Pancreas (tissue), 10 donors: ENCODE results near the gene PIBF1. TPM values are rescaled to one million over a fixed set of nuclear protein-coding genes. Genes with fewer than 3 reads are reported as not detected.
"Not testable (repeated sequence)": the region's sequence is repeated elsewhere in the genome, so short reads cannot be mapped to it uniquely, and the experiment has no call there.

Experiments
- ATAC-seq, 4 donors: fragments of 200-7000 bp; cut with Tn5 transposase; one replicate each; pipeline versions ENCODE4 v1.8.0 to v1.9.1; 2020; ENCODE audit warnings: mild to moderate bottlenecking in 4 of 4, moderate library complexity in 4 of 4
- DNase-seq, 6 donors: peaks; one replicate each; pipeline ENCODE4 v3.0.0-alpha.2; 2020
- FAIRE-seq: peaks from 2 replicates; lab custom pipeline; 2012; peaks lifted over from hg19 to GRCh38; lab: Jason Lieb, UNC
- H3K27ac ChIP-seq, 4 donors: fragments of 200-600 bp; sonication (generic); 1 replicate in 3 of 4; 2 replicates in 1 of 4; pipeline versions ENCODE4 v1.5.0 to v1.8.0; 2020
- H3K27me3 ChIP-seq, 4 donors: fragments of 200-600 bp; one replicate each; pipeline ENCODE4 v1.8.0; 2021
- H3K36me3 ChIP-seq, 3 donors: fragments of 200-600 bp; sonication (generic) in 1 of 3; one replicate each; pipeline versions ENCODE4 v1.5.0 to v1.8.0; 2020 to 2021
- H3K4me1 ChIP-seq, 3 donors: fragments of 200-600 bp; one replicate each; pipeline ENCODE4 v1.8.0; 2021
- H3K4me3 ChIP-seq, 4 donors: fragments of 200-600 bp; sonication (generic) in 2 of 4; one replicate each; pipeline versions ENCODE4 v1.5.0 to v1.8.0; 2020 to 2021
- H3K9me3 ChIP-seq, 4 donors: fragments of 200-600 bp; one replicate each; pipeline ENCODE4 v1.8.0; 2021
- WGBS, 2 donors: extraction: QIAGEN DNeasy Blood & Tissue Kit; methylation state at CpG; one replicate each; pipeline ENCODE4 v1.1.7; 2013; 5-methylcytosine and 5-hydroxymethylcytosine counted together
- intact Hi-C, 3 donors: fragments of 100-400 bp; cut with DNase I; formaldehyde crosslinking; loops; one replicate each; pipeline versions ENCODE4 v1.11.1 to v1.14.2; 2022
- polyA plus RNA-seq, 2 donors: library from polyadenylated mRNA; stranded (reverse); fragments of 200-250 nt; gene quantifications; one replicate each; pipeline ENCODE4 v1.2.3, GENCODE V29; 2013
- total RNA-seq, 6 donors: library from RNA; stranded (reverse); fragmentation: NEBNext Ultra II Directional in 4 of 6; extraction: Animal tissue kit (Norgen Biotek cat#: 25700) in 4 of 6; gene quantifications; one replicate each; pipeline versions ENCODE4 v1.2.1 to v1.2.4, GENCODE V29; 2021 to 2023
- TF ChIP-seq, protein P1 (sequence below), 4 donors: fragments of 200-600 bp; sonication (generic) in 3 of 4; IDR thresholded peaks; one replicate each; pipeline versions ENCODE4 v1.5.0 to v1.8.0; 2021; ENCODE audit warnings: antibody characterized with exemption in 4 of 4
- donor health status: healthy with polysubstance abuse.
- donor health status: DM: no; HTN: no; CAD: no; lungs with moderate emphysema.
- donor health status: DM: no; HTN: no; CAD: no.
- donor health status: control.
- donor health status: control.
- donor health status: Bipolar disorder and iron deficiency.
- donor health status: DM: yes; HTN: yes; CAD: no.
- donor health status: DM: no; HTN: no; CAD: no.
- donor health status: DM: no; HTN: no; CAD: no.
- donor health status: DM: yes; HTN: yes; CAD: no.

PIBF1 gene
- total and polyA plus RNA-seq, 8 donors, result 6.1 to 13.5 (median 8.9) TPM

- Histone ChIP-seq H3K4me1 (peaks cover 14 to 22% (median 14%) of the 10 kb centered on the region in 3 donors), H3K9me3 (no peaks in the 10 kb centered on the region), H3K27ac (peak overlapping the region in 2 of 4 donors; percentile 34 to 39), H3K27me3 (no peaks in the 10 kb centered on the region), H3K36me3 (no peaks in the 10 kb centered on the region), H3K4me3 (no peak overlapping the region)
- intact Hi-C loops, result no loop called here
- ATAC-seq, result peak; percentile 52 to 64 (median 56)
- peak; percentile 77 for FAIRE-seq
- WGBS, 2 donors, result 51 to 53% methylated on average over 7 of the region's 7 CpGs
- TF ChIP-seq, protein P1, sequence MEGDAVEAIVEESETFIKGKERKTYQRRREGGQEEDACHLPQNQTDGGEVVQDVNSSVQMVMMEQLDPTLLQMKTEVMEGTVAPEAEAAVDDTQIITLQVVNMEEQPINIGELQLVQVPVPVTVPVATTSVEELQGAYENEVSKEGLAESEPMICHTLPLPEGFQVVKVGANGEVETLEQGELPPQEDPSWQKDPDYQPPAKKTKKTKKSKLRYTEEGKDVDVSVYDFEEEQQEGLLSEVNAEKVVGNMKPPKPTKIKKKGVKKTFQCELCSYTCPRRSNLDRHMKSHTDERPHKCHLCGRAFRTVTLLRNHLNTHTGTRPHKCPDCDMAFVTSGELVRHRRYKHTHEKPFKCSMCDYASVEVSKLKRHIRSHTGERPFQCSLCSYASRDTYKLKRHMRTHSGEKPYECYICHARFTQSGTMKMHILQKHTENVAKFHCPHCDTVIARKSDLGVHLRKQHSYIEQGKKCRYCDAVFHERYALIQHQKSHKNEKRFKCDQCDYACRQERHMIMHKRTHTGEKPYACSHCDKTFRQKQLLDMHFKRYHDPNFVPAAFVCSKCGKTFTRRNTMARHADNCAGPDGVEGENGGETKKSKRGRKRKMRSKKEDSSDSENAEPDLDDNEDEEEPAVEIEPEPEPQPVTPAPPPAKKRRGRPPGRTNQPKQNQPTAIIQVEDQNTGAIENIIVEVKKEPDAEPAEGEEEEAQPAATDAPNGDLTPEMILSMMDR (IDR thresholded peaks at IDR 0.05), result no peak
- no peak for DNase-seq
These were observed 259.1 kb downstream of the PIBF1 start for GRCh38 chr13:73040968-73041596.

DNA sequence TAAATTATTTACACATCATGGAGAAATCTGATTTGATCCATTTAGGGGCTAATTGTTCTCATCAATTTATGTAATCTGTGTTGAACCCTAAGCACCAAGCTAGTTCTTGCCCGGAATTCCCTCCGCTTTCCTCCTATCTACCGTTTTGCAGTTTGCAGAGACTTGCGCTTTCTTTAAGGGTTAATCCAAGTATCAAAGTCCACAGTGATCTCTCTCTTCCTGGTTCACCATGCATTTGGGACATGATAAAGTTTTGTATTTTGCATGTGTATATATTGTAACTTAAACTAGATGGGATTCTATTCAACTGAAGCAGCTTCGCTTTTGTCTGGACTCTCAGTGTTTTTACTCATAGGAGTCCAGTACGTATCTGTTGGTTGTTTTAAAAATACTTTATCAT is 263.1 kb downstream of the PIBF1 start:
- FAIRE-seq (no peak), ATAC-seq (no peak), DNase-seq (no peak)
- Histone ChIP-seq H3K4me3 (no peak overlapping the region), H3K36me3 (no peaks in the 10 kb centered on the region), H3K9me3 (no peaks in the 10 kb centered on the region), H3K27ac (no peak overlapping the region), H3K27me3 (no peaks in the 10 kb centered on the region), H3K4me1 (peaks cover 6 to 12% (median 12%) of the 10 kb centered on the region in 3 donors)
- TF ChIP-seq, protein P1 (IDR thresholded peaks at IDR 0.05), result no peak
- WGBS, 2 donors, result 89 to 91% methylated on average over 6 of the region's 6 CpGs
- intact Hi-C loops, result no loop called here

DNA sequence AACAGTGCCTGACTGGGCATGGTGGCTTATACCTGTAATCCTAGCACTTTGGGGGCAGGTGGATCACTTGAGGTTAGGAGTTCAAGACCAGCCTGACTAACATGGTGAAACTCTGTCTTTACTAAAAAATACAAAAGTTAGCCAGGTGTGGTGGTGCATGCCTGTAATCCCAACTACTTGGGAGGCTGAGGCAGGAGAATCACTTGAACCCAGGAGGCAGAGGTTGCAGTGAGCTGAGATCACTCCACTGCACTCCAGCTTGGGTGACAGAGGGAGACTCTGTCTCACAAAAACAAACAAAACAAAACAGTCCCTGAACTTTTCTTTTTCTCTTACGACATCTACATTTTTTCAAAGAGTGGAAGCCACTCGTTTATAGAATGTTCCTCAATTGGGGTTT is 266.7 kb downstream of the PIBF1 start:
- H3K4me1 ChIP-seq, FAIRE-seq, H3K9me3 ChIP-seq, H3K36me3 ChIP-seq, H3K27ac ChIP-seq, DNase-seq, H3K4me3 ChIP-seq, H3K27me3 ChIP-seq, intact Hi-C loops, ATAC-seq: not testable (repeated sequence)
- 73 to 76% methylated on average over 2 of the region's 2 CpGs for WGBS, 2 donors

- H3K9me3 ChIP-seq, result no peaks in the 10 kb centered on the region
These were observed 272.8 kb downstream of the PIBF1 start for GRCh38 chr13:73054712-73055111.

GRCh38 chr13:73055813-73056564 is 274.1 kb downstream of the PIBF1 start:
- Histone ChIP-seq H3K9me3 (no peaks in the 10 kb centered on the region), H3K4me3 (no peak overlapping the region), H3K4me1 (peaks cover 0 to 4% (median under 1%) of the 10 kb centered on the region in 3 donors), H3K27ac (no peak overlapping the region), H3K27me3 (peaks cover 0 to 3% (median 0%) of the 10 kb centered on the region in 4 donors), H3K36me3 (no peaks in the 10 kb centered on the region)
- DNase-seq (no peak), ATAC-seq (no peak), FAIRE-seq (no peak)
- intact Hi-C loops, result no loop called here
- TF ChIP-seq, protein P1 (IDR thresholded peaks at IDR 0.05), result no peak
- WGBS, 2 donors, result 55% methylated on average over 8 of the region's 8 CpGs

More at GRCh38 chr13:73054712-73055111, 272.8 kb downstream of the PIBF1 start:
- intact Hi-C loops, result no loop called here
- TF ChIP-seq, protein P1 (IDR thresholded peaks at IDR 0.05), result no peak
- peaks cover 0 to 3% (median 0%) of the 10 kb centered on the region in 4 donors for H3K27me3 ChIP-seq
- H3K4me3 ChIP-seq, result no peak overlapping the region
- no peak overlapping the region for H3K27ac ChIP-seq
- H3K4me1 ChIP-seq, result peaks cover 0 to 4% (median 0%) of the 10 kb centered on the region in 3 donors
- ATAC-seq (no peak), FAIRE-seq (no peak), DNase-seq (no peak)
- 62 to 66% methylated on average over 5 of the region's 5 CpGs for WGBS, 2 donors
- H3K36me3 ChIP-seq, result no peaks in the 10 kb centered on the region
